H1 (cell line): Measurements from ENCODE around the gene RBFOX1. TPM values are rescaled to one million over a fixed set of nuclear protein-coding genes. Genes with fewer than 3 reads are reported as not detected.

Experiments
- CTCF ChIA-PET: fragments of 300-600 bp; sonication (Branson Sonifier 250); formaldehyde crosslinking; loops from one replicate; lab custom pipeline; 2021; ENCODE audit not compliant: partially characterized antibody; lab: Charles Lee
- POLR2A ChIA-PET: fragments of 300-600 bp; sonication (Branson Sonifier 250); formaldehyde crosslinking; loops from one replicate; lab custom pipeline; 2021; ENCODE audit warnings: inconsistent platforms; ENCODE audit not compliant: partially characterized antibody; lab: Charles Lee
- DNase-seq, 2 experiments: peaks; one replicate each; pipeline versions ENCODE4 v3.0.0 to v3.0.0-alpha.2; 2010 to 2022; ENCODE audit warnings: low spot score in 2 of 2, low read depth in 1 of 2, mixed read lengths in 1 of 2
- FAIRE-seq: peaks from 2 replicates; lab custom pipeline; 2011; peaks lifted over from hg19 to GRCh38; lab: Jason Lieb, UNC
- H2AFZ ChIP-seq: 2 replicates; pipeline ENCODE4 v1.8.1; 2012; ENCODE audit warnings: low read length, inconsistent platforms
- H2AK5ac ChIP-seq: 2 replicates; pipeline ENCODE4 v1.6.1; 2013; ENCODE audit warnings: low read depth, low read length
- H2BK120ac ChIP-seq: replicated peaks from 2 replicates; pipeline ENCODE3; 2013; ENCODE audit warnings: low read depth, low read length, inconsistent platforms
- H2BK12ac ChIP-seq: 2 replicates; pipeline ENCODE4 v1.6.1; 2013; ENCODE audit warnings: low read depth, low read length
- H2BK15ac ChIP-seq: 2 replicates; pipeline ENCODE4 v1.6.1; 2013; ENCODE audit warnings: low read length
- H2BK20ac ChIP-seq: 2 replicates; pipeline ENCODE4 v1.6.1; 2013; ENCODE audit warnings: low read length
- H2BK5ac ChIP-seq: 2 replicates; pipeline ENCODE4 v1.6.1; 2013; ENCODE audit warnings: low read depth, low read length
- H3K14ac ChIP-seq: 2 replicates; pipeline ENCODE4 v1.6.1; 2013; ENCODE audit warnings: inconsistent platforms; ENCODE audit not compliant: insufficient read length
- H3K18ac ChIP-seq: 2 replicates; pipeline ENCODE4 v1.6.1; 2013; ENCODE audit warnings: low read length; ENCODE audit errors: extremely low read depth
- H3K23ac ChIP-seq: 2 replicates; pipeline ENCODE4 v1.6.1; 2013; ENCODE audit warnings: inconsistent platforms; ENCODE audit not compliant: insufficient read length
- H3K23me2 ChIP-seq: 2 replicates; pipeline ENCODE4 v1.6.1; 2013; ENCODE audit warnings: low read depth, low read length
- H3K27ac ChIP-seq: 2 replicates; pipeline ENCODE4 v1.6.1; 2011; ENCODE audit warnings: low read depth, low read length, inconsistent platforms
- H3K27me3 ChIP-seq, 4 experiments: replicated peaks in 1 of 4; 1 replicate in 1 of 4; 2 replicates in 3 of 4; pipeline versions ENCODE4 v1.6.1 to v1.8.1; 2011 to 2013; ENCODE audit warnings: low read length in 3 of 4, mild to moderate bottlenecking in 3 of 4, inconsistent platforms in 2 of 4, mixed read lengths in 2 of 4, moderate library complexity in 1 of 4; ENCODE audit not compliant: control insufficient read depth in 3 of 4, insufficient read depth in 3 of 4; ENCODE audit errors: extremely low read depth in 1 of 4
- H3K36me3 ChIP-seq, 4 experiments: 2 replicates each; pipeline versions ENCODE4 v1.6.1 to v1.8.1; 2011 to 2013; ENCODE audit warnings: mild to moderate bottlenecking in 4 of 4, low read length in 3 of 4, moderate library complexity in 2 of 4, control low read depth in 1 of 4, inconsistent platforms in 1 of 4; ENCODE audit not compliant: insufficient read depth in 4 of 4, control insufficient read depth in 2 of 4
- H3K4ac ChIP-seq: replicated peaks from 2 replicates; pipeline ENCODE3; 2013; ENCODE audit warnings: low read length, low read depth, mixed read lengths, inconsistent platforms; ENCODE audit not compliant: insufficient read length
- H3K4me1 ChIP-seq, 4 experiments: replicated peaks in 1 of 4; 1 replicate in 1 of 4; 2 replicates in 3 of 4; pipeline versions ENCODE4 v1.6.1 to v1.8.1; 2011 to 2013; ENCODE audit warnings: low read length in 3 of 4, inconsistent platforms in 2 of 4, mixed read lengths in 1 of 4; ENCODE audit not compliant: insufficient read depth in 4 of 4, control insufficient read depth in 3 of 4
- H3K4me2 ChIP-seq, 2 experiments: 2 replicates each; pipeline versions ENCODE4 v1.6.1 to v1.8.1; 2011 to 2013; ENCODE audit warnings: low read depth in 2 of 2, low read length in 2 of 2, control low read depth in 1 of 2, inconsistent platforms in 1 of 2, mild to moderate bottlenecking in 1 of 2; ENCODE audit not compliant: insufficient read depth in 1 of 2
- H3K4me3 ChIP-seq, 4 experiments: fragments of 200-600, 300-600 bp in 1 of 4; sonication (generic), shearing (Covaris generic), sonication (Bioruptor Twin) in 1 of 4; 2 replicates each; pipeline versions ENCODE4 v1.5.1 to v1.8.1; 2011 to 2016; ENCODE audit warnings: low read length in 4 of 4, low read depth in 3 of 4, control low read depth in 2 of 4, inconsistent platforms in 2 of 4, mild to moderate bottlenecking in 2 of 4, mixed read lengths in 1 of 4, moderate library complexity in 1 of 4; ENCODE audit not compliant: insufficient read depth in 2 of 4; ENCODE audit errors: extremely low read depth in 1 of 4
- H3K56ac ChIP-seq: replicated peaks from 2 replicates; pipeline ENCODE3; 2013; ENCODE audit warnings: low read depth, mild to moderate bottlenecking, mixed read lengths, low read length, inconsistent platforms; ENCODE audit not compliant: insufficient read length
- H3K79me1 ChIP-seq: 2 replicates; pipeline ENCODE4 v1.6.1; 2013; ENCODE audit warnings: low read depth, low read length, control low read depth
- H3K79me2 ChIP-seq, 2 experiments: 2 replicates each; pipeline versions ENCODE4 v1.6.1 to v1.8.1; 2012 to 2013; ENCODE audit warnings: low read length in 2 of 2, mild to moderate bottlenecking in 2 of 2, inconsistent platforms in 1 of 2; ENCODE audit not compliant: insufficient read depth in 2 of 2, control insufficient read depth in 1 of 2
- H3K9ac ChIP-seq, 4 experiments: replicated peaks in 1 of 4; 1 replicate in 1 of 4; 2 replicates in 3 of 4; pipeline versions ENCODE4 v1.6.1 to v1.8.1; 2011 to 2013; ENCODE audit warnings: low read depth in 3 of 4, low read length in 3 of 4, control low read depth in 2 of 4, mild to moderate bottlenecking in 2 of 4, moderate library complexity in 2 of 4, inconsistent platforms in 1 of 4; ENCODE audit errors: extremely low read depth in 1 of 4
- H3K9me3 ChIP-seq, 2 experiments: 2 replicates each; pipeline versions ENCODE4 v1.6.1 to v1.8.1; 2012 to 2013; ENCODE audit warnings: mild to moderate bottlenecking in 2 of 2, moderate library complexity in 2 of 2, control low read depth in 1 of 2, inconsistent platforms in 1 of 2, low read depth in 1 of 2, low read length in 1 of 2, mixed read lengths in 1 of 2; ENCODE audit not compliant: insufficient read depth in 2 of 2
- H4K20me1 ChIP-seq, 2 experiments: replicated peaks in 1 of 2; 2 replicates each; pipeline versions ENCODE3 to v1.8.1; 2011 to 2013; ENCODE audit warnings: inconsistent platforms in 2 of 2, low read length in 2 of 2, mild to moderate bottlenecking in 1 of 2; ENCODE audit not compliant: insufficient read depth in 2 of 2, control insufficient read depth in 1 of 2
- H4K5ac ChIP-seq: 2 replicates; pipeline ENCODE4 v1.6.1; 2013; ENCODE audit warnings: low read length, low read depth, mixed read lengths, inconsistent platforms; ENCODE audit not compliant: insufficient read length
- H4K8ac ChIP-seq: 2 replicates; pipeline ENCODE4 v1.8.0; 2013; ENCODE audit warnings: mild to moderate bottlenecking, moderate library complexity, low read length, inconsistent platforms; ENCODE audit not compliant: insufficient read depth; ENCODE audit errors: extremely low read depth
- H4K91ac ChIP-seq: replicated peaks from 2 replicates; pipeline ENCODE3; 2013; ENCODE audit warnings: low read length, mixed read lengths, inconsistent platforms; ENCODE audit not compliant: insufficient read length
- CEBPB ChIP-seq: IDR thresholded peaks from 2 replicates; pipeline ENCODE4 v1.6.1; 2012; ENCODE audit warnings: low read depth, low read length
- CHD2 ChIP-seq: IDR thresholded peaks from 2 replicates; pipeline ENCODE4 v1.6.1; 2012; ENCODE audit warnings: low read length, improper control_type of control experiment
- EZH2 ChIP-seq: fragments of 200-600 bp; sonication (generic); IDR thresholded peaks from 2 replicates; pipeline ENCODE4 v1.7.1; 2012; ENCODE audit warnings: low read depth, mild to moderate bottlenecking, moderate library complexity, low read length, inconsistent platforms; ENCODE audit not compliant: severe bottlenecking
- HDAC6 ChIP-seq: IDR thresholded peaks from one replicate; pipeline ENCODE4 v1.7.1; 2012; ENCODE audit warnings: low read depth, mild to moderate bottlenecking, inconsistent platforms, low read length, moderate library complexity
- JUN ChIP-seq: IDR thresholded peaks from 2 replicates; pipeline ENCODE4 v1.6.1; 2011; ENCODE audit warnings: low read depth, mild to moderate bottlenecking, improper control_type of control experiment, low read length
- KDM1A ChIP-seq: fragments of 200-600, 300-600 bp; sonication (generic); IDR thresholded peaks from 2 replicates; pipeline ENCODE4 v1.7.1; 2016; ENCODE audit warnings: mild to moderate bottlenecking, low read length, borderline replicate concordance
- KDM5A ChIP-seq: fragments of 200-600 bp; IDR thresholded peaks from 2 replicates; pipeline ENCODE4 v1.7.1; 2012; ENCODE audit warnings: mild to moderate bottlenecking, low read length, inconsistent platforms, mixed read lengths
- NRF1 ChIP-seq: IDR thresholded peaks from 2 replicates; pipeline ENCODE4 v1.6.1; 2011; ENCODE audit warnings: mild to moderate bottlenecking, low read depth, low read length, improper control_type of control experiment
- POU5F1 ChIP-seq: IDR thresholded peaks from 2 replicates; pipeline ENCODE4 v1.6.1; 2011; ENCODE audit warnings: low read depth, mild to moderate bottlenecking, low read length, moderate library complexity
- RFX5 ChIP-seq: IDR thresholded peaks from 2 replicates; pipeline ENCODE4 v1.6.1; 2011; ENCODE audit warnings: low read depth, low read length, improper control_type of control experiment, borderline replicate concordance
- SP2 ChIP-seq: IDR thresholded peaks from 2 replicates; pipeline ENCODE4 v1.6.1; 2012; ENCODE audit warnings: mild to moderate bottlenecking, low read length, inconsistent platforms
- SUZ12 ChIP-seq: fragments of 200-600 bp; sonication (generic); IDR thresholded peaks from 2 replicates; pipeline ENCODE4 v1.6.1; 2012; ENCODE audit warnings: mild to moderate bottlenecking, inconsistent platforms, low read length, moderate library complexity, mixed read lengths
- YY1 ChIP-seq: IDR thresholded peaks from 2 replicates; pipeline ENCODE4 v1.6.1; 2011; ENCODE audit warnings: low read depth, mild to moderate bottlenecking, low read length
- WGBS, 2 experiments: shearing (Covaris generic) in 1 of 2; methylation state at CpG; one replicate each; pipeline versions ENCODE4 v1.1.6 to v1.1.7; 2013 to 2015; ENCODE audit warnings: low lambda C conversion rate in 2 of 2, mixed read lengths in 2 of 2, inconsistent platforms in 1 of 2, low coverage in 1 of 2, missing lambda C conversion rate in 1 of 2; ENCODE audit not compliant: insufficient replicate concordance in 2 of 2, insufficient coverage in 1 of 2, insufficient read length in 1 of 2; ENCODE audit errors: extremely low coverage in 1 of 2, missing lambda C conversion rate in 1 of 2; 5-methylcytosine and 5-hydroxymethylcytosine counted together
- long read RNA-seq, 2 experiments: library from RNA in 1 of 2; library from capped mRNA in 1 of 2; stranded (forward); transcript quantifications; one replicate each; pipeline ENCODE4 v2.0.0, GENCODE V29; 2021; ENCODE audit warnings: inconsistent platforms in 1 of 2
- polyA minus RNA-seq, 3 experiments: library from RNA; depleted of rRNA, polyadenylated mRNA; stranded (reverse); fragments of >200 nt; gene quantifications; 1 replicate in 2 of 3; 2 replicates in 1 of 3; pipeline ENCODE4 v1.2.3, GENCODE V29; 2011
- polyA plus RNA-seq, 7 experiments: library from polyadenylated mRNA; depleted of rRNA in 3 of 7; stranded (reverse) in 5 of 7; unstranded in 2 of 7; fragments of >200 nt in 5 of 7; fragments of 200-250 nt in 2 of 7; gene quantifications; 1 replicate in 5 of 7; 2 replicates in 1 of 7; 4 replicates in 1 of 7; pipeline versions ENCODE4 v1.2.1 to v1.2.3, GENCODE V29; 2011 to 2013; ENCODE audit warnings: missing spikeins in 2 of 7, mixed read lengths in 2 of 7
- total RNA-seq: library from RNA; stranded (reverse); fragmentation: NEBNext Ultra II Directional; extraction: Animal tissue kit (Norgen Biotek cat#: 25700); gene quantifications from 2 replicates; pipeline ENCODE4 v1.2.1, GENCODE V29; 2021

The RBFOX1 gene
- total RNA-seq (2.8 and 3.1 TPM in 2 replicates), polyA plus RNA-seq (2011; rRNA removed) (1.6 and 1.7 TPM in 2 replicates), polyA minus RNA-seq (2011; rRNA and poly(A)+ RNA removed) (4.4 and 5.5 TPM in 2 replicates)
- polyA plus RNA-seq (2011; cell fraction: cytosol; rRNA removed) = 0.83 TPM
- polyA plus RNA-seq (2011; cell fraction: nucleus; rRNA removed) = 4.7 TPM
- 2.2 to 2.5 TPM (median 2.3 TPM) in 4 replicates for polyA plus RNA-seq (2012, experiment 1 of 2)
- polyA plus RNA-seq (2012, experiment 2 of 2) = 0.62 TPM
- 0.99 TPM for polyA plus RNA-seq (2013, experiment 1 of 2)
- 1.2 TPM for polyA plus RNA-seq (2013, experiment 2 of 2)
- polyA minus RNA-seq (2011; cell fraction: cytosol; rRNA and poly(A)+ RNA removed) = 1.5 TPM
- polyA minus RNA-seq (2011; cell fraction: nucleus; rRNA and poly(A)+ RNA removed) = 19.8 TPM
- long read RNA-seq, experiment 1, partial matches to known transcripts = 0 of 1 reads
- long read RNA-seq, experiment 1, other reads (novel, unspliced or antisense) = 1 of 1 reads
- long read RNA-seq, experiment 2, partial matches to known transcripts = 0 of 3 reads
- long read RNA-seq, experiment 2, other reads (novel, unspliced or antisense) = 3 of 3 reads

GRCh38 chr16:7332611-7333010 lies at the start of gene RBFOX1:
TSS of gene RBFOX1 (plus strand) at chr16:7332845.
- Histone ChIP-seq H4K8ac (no peak within 1 kb of the TSS), H2BK15ac (no peak within 1 kb of the TSS), H3K23ac (no peak within 1 kb of the TSS), H3K4me2 (no peak within 1 kb of the TSS), H2BK5ac (no peak within 1 kb of the TSS), H3K9me3 (no peaks in the 10 kb centered on the region), H3K79me1 (no peaks in the 10 kb centered on the region), H3K4me3 (no peak within 1 kb of the TSS), H3K4ac (no peak within 1 kb of the TSS), H2AK5ac (no peak within 1 kb of the TSS), H3K56ac (no peak within 1 kb of the TSS), H3K27me3 (no peaks in the 10 kb centered on the region), H4K20me1 (no peaks in the 10 kb centered on the region), H2AFZ (no peak within 1 kb of the TSS), H3K9ac (no peak within 1 kb of the TSS), H3K18ac (no peak within 1 kb of the TSS), H4K5ac (no peak within 1 kb of the TSS), H4K91ac (no peak within 1 kb of the TSS), H3K14ac (no peak within 1 kb of the TSS), H3K36me3 (no peaks in the 10 kb centered on the region), H3K23me2 (no peaks in the 10 kb centered on the region; the same call in 1 of the 2 replicates), H3K79me2 (no peaks in the 10 kb centered on the region), H2BK120ac (no peak within 1 kb of the TSS), H3K4me1 (no peaks in the 10 kb centered on the region), H2BK12ac (no peak within 1 kb of the TSS), H3K27ac (no peak within 1 kb of the TSS), H2BK20ac (no peak within 1 kb of the TSS)
- 90% methylated on average over 8 of the region's 8 CpGs; no CpG with 5 or more reads in 1 of the 2 experiments for WGBS, 2 experiments
- no peak for FAIRE-seq
- CTCF ChIA-PET = interaction anchor here (0.7 to 3.7 kb wide), 3 partner anchors 9 to 19 kb away, joined by 4 to 21 read pairs (median 7); no protein-coding TSS in a partner anchor
- no peak for DNase-seq
- POLR2A ChIA-PET = no interaction called here
- TF ChIP-seq SUZ12 (no peak), NRF1 (no peak), YY1 (no peak), CHD2 (no peak), HDAC6 (no peak), EZH2 (no peak), JUN (no peak), KDM5A (no peak), KDM1A (no peak), SP2 (no peak), POU5F1 (no peak), RFX5 (no peak), CEBPB (no peak)
